ENCODE measurements around the gene EFNA2. TPM values are rescaled to one million over a fixed set of nuclear protein-coding genes. Genes with fewer than 3 reads are reported as not detected.
A peak's percentile ranks its signal among the peaks of the same experiment; 100 is the strongest.

Gene EFNA2
- total RNA-seq, 1 donor from 2014 or later = not detected

DNA sequence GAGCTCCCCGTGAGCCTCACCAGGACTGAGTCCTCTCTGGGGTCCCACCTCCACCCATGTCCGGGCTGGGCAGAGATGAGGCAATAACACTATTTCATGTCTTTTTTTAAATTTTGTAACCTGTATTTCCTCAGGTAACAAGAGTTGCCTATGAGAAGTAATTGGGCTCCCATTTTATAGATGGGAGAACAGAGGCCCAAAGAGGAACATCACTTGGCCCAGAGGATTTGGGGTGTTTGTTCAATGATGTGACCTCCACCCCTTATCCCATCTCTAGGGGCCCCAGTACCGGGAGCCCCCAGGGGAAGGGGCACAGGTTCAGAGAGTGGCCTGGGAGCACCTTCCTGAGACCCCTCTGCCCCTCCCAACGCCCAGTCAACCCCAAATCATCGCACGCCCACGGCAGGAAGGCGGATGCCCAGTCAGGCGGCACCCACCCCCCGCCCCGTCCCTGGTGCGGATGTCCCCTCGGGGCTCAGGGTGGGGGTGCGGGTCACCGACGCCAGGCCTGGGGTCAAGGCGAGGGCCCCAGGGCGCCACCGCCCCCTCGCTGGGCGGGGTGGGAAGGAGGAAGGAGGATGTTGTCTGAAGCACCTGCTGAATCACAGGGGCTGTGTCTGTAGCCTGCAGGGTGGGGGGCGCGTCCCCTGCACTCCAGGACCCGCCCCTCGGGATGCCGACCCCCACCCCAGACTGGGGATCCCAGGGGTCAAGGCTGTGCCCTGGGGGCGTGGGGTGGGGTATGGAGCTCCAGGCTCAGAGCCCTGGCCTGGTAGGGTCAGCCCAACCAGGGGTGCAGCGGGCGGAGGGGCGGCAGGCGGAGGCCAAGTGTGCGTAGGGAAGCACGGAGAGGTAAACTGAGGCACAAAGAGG, 25.6 kb upstream of the EFNA2 start:
- DNase-seq (ENCODE audit: low read depth in 2 of 2) = no peak

DNA sequence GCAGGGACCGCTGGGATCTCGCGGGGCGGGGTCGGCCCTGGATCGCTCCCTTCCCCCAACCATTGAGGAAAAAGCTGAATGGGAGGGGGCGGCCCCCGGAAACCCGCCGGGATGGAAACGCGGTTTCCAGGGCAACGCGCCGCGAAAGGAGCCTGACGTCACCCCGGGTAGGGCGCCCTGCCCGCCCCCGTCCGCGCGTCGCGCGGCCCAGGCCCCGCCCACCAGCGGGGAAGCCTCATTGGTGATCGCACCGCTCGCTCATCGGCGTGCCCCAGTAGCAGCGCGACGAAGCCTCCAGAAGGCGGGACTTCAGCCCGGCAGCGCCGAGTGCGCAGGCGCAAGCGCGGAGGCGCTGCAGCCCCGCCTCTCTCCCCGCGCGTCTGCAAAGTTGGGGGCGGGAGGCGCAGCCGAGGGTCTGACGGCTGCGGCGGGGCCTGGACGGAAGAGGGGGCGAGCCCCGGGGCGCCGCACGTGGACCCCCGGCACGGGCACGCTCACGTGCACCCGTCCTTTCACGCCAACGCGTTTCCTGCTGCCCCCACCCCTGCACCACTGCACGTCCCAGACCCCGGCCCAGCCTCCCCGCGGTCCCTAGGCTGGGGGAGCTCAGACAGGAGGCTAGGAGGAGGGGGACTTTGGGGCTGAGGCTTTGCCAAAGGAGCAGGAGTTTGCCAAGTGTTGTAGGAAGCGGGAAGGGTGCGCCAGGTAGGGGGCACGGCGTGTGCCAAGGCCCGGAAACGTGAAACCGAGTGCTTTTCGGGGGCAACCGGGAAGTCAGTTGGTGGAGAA, 24.7 kb upstream of the EFNA2 start:
- DNase-seq (ENCODE audit: low read depth in 2 of 2) = peak; percentile 98 to 99

DNA sequence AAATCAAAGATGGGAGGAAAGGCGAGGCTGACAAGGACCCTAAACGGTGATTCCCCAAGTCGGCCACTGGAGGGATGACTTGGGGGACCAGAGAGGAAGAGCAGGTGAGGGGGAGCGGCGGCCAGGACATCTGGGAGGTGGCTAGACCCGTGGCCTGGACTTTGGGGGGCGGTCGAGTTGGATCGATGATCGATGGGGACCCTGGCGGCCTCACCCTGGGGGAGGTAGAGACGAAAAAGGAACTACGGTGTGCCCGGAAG, 24.2 kb upstream of the EFNA2 start:
- no peak for DNase-seq (ENCODE audit: low read depth in 2 of 2)

DNA sequence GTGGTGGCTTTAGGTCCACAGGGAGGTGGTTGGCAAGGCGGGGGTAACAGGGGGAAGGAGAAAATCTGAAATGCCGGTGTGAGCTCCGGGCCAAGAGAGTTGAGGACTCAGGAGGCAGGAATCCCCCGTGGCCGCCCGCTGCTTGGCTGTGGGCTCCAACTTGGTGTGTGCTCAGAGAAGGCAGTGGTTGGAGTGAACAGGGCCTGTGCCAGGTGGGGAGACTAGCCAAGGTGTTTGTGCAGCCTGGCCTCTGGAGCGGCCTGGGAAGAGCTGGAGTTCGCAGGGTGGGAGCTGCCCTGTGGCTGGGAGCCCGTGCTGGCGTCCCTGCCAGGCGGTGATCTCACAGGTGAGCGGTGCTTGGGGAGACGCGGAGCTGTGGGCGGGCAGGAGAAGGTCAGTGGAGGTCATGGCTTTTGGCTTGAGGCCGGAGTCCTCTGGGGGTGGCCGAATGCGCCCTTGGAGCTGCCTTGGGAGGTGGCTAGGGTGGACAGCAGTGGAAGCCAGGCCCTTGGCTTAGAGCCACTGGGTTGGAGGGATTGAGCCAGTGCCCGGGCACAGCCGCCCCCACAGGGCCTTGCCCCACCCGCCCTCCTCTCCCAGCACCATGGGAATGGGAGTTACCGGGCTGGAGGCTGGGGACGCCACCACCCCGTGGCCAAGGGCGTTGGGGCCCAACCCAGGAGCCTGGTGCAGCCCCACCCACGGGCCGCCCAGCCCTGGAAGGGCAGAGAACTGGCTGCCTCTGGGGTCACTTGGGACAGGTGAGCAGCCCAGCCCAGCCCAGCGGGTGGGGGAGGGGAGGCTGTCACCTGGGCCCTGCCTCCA, 23.7 kb upstream of the EFNA2 start:
- DNase-seq (ENCODE audit: low read depth in 2 of 2) = peak in 1 of 2 donors; percentile 47

DNA sequence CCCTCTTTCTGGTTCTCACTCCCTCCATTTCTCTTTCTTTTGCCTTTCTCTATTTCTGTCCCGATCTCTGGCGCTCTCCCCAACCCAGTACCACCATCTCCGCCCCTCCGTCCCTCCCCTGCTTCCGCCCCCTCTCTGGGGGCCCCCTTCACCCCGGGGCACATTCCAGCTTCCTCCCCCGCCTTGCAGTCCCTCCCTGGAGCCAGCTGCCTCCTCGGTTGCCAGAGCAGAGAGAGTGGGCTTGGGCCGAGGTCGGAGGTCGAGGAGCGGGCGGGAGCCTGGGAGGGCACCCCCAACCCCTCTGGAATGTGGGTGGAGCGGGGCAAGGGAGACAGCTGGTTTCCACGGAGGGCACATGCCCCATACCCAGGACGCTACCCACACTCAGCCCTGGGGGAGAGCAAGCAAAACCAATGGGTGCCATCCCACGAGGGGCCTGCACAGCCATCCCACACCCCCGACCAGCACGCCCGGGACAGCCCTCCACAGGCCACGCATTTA, 23.0 kb upstream of the EFNA2 start:
- no peak for DNase-seq (ENCODE audit: low read depth in 2 of 2)

DNA sequence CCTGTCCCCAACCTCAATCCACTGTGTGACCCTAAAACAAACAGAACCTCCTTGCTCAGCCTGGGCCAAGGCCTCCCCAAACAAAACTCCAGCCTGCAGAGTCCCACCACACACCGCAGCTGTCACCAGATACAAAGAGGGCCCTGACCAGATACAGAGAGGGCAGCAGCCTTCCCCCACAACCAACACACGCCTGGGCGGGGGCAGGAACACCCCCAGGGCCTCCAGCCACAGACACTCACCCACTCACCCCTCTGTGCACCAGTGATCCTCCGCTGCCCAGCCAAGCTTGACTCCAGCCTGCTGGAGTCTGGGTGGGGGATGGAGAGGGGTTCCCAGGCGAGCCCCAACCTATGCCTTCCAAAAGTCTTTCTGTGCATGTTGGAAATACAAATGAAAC, 22.5 kb upstream of the EFNA2 start:
- DNase-seq (ENCODE audit: low read depth in 2 of 2) = no peak

DNA sequence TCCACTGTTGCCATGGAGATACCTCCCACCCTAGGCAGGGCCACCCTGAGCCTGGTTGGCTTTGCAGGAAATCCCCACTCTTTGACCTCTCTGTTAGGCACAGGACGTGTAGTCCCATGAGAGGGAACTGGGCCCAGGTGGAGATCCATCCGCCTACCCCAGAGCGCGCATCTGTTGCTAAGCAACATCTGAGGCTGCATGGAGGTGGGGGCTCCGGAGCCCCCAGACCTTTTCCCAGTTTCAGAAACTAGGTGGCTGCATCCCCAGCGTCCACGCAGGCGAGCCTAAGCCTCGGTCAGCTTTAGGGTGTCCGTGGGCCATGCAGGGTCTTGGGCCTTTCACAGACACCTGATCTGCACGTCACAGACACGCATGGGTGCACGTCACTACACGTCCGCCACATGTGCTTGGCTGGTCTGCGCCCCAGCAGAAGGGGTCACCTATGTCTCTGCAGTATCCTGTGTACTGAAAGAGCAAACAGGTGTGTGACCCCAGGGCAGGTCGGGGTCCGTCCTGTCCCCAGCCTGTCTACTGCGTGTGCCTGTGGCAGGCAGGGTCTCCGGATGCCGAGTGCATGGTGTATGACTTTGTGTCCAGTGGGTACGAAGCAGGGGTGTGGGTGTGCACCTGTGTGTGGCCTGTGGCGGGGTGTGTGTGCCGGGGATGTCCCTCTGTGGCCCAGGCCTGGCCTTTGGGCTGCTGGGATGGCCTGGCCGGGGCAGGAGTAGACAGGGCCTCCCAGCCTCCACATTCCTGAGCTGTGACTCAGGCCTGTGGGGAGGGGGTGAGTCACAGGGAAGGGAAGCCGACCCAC, 20.7 kb upstream of the EFNA2 start:
- peak; percentile 60 to 85 for DNase-seq (ENCODE audit: low read depth in 2 of 2)

DNA sequence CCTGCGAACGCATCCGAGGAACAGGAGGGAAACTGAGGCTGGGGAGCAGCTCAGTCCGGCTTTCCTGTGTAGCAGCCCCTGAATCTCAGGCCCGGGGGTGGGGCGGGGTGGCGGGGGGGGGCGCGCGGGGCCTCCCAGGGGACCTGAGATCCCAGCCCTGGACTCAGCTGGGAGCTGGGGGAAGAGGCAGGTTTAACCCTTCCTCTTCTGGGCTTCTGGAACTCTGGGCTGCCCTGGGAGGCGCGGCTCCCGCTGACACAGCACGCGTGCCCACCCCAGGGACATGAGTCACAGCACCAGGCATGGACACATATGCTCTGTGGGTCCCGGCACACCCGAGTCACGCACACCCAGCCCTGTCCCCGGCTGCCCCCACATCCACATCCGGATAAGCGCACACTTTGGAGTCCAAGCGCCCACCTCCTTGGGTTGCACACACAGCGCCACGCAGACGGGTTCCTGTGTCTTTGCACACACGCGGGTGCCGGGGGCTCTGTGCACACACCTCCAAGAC, 20.0 kb upstream of the EFNA2 start:
- peak; percentile 55 to 61 for DNase-seq (ENCODE audit: low read depth in 2 of 2)

DNA sequence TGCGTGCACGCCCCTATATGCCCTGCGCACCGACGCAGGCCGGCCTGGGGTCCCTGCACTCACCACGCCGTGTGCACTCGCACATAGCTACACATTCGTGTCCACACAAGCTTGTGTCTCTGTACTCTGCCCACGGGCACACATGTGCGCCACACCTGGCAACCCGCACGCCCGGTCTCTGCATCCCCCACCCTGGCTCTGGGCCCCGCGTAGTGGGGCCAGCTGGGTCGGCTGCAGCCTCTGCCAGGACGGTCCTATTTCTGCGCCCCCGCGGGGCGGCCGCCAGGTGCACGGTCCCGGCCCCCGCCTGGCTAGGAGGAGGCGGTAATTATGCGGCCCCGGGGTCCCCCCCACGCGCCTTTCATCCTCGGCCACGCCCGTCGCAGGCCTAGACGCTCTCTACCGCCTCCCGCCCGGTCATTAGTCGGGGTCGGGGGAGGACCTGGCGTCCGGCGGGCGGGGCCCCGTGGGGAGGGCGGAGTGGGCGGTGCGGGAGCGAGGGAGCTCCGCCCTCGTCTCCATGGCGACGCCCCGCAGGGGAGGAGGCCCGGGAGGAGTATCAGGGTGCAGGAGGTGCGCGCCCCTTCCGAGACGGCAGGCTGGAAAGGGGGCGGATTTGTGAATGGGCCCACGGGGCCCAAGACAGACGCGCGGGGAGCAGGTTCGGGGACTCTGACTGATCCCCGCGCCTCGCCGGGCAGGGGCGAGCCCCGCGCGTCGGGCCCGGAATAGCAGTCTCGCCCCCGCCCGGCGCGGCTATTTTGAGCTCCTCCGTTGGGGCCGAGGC, 19.4 kb upstream of the EFNA2 start:
- peak; percentile 79 to 83 for DNase-seq (ENCODE audit: low read depth in 2 of 2)

DNA sequence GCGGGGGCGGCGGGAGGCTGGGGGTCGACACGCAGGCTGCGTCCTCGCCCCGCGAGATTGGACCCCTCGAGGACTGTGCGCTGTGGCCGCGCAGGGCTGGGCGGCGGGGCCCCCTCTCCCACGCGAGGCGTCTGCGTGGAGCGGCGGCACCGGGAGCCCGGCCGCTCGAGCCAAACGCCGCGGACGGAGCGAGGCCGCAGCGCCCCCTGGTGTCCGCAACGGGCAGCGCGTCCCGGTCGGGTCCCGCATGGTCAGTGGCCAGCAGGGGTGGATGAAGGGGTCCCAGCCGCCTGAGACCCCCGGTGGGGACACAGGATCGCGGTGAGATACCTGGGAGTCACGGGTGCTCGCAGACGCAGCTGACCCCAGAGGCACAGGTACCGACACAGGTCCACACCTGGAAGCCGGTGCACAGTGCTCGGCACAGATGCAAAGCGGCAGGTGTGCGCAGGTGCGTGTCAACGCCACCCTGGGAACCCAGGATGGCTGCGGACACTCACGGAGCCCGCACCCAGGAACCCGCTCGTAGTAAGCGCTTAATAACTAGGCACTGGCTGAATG, 18.7 kb upstream of the EFNA2 start:
- DNase-seq (ENCODE audit: low read depth in 2 of 2) = peak; percentile 62 to 72

DNA sequence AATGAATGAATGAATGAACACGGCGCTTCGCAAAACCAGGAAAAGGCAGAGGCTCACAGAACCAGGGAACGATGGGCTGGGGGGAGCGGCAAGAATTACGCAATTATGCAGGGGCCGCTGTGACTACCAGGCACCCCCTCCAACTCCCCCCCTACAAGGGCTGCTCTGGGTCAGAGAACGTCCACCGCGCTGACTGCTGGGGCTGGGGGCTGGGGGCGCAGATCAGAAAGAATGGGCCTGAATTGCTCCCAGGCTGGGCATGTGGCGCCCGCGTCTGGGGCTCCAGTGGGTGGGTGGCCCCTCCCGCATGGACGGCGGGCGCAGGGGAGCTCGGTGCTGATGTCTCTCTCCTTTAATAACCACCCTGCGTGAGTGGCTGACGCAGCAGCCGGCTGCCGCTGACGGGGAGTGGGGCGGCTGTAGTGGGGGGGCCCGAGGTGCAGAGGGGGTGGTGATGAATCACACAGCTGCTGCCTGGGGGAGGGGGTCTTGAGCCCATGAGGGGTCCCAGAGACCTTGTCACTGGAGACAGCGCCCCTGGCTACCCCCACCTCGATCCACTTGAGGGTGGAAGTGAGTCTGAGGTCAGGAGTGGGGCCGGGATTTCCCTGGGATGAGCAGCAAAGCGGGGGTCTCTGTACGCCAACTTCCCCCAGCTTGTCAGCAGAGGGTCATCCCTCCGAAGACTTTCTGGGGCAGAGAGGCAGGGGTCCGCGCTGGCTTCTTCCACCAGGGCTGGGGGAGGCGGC, 18.0 kb upstream of the EFNA2 start:
- DNase-seq (ENCODE audit: low read depth in 2 of 2) = no peak

DNA sequence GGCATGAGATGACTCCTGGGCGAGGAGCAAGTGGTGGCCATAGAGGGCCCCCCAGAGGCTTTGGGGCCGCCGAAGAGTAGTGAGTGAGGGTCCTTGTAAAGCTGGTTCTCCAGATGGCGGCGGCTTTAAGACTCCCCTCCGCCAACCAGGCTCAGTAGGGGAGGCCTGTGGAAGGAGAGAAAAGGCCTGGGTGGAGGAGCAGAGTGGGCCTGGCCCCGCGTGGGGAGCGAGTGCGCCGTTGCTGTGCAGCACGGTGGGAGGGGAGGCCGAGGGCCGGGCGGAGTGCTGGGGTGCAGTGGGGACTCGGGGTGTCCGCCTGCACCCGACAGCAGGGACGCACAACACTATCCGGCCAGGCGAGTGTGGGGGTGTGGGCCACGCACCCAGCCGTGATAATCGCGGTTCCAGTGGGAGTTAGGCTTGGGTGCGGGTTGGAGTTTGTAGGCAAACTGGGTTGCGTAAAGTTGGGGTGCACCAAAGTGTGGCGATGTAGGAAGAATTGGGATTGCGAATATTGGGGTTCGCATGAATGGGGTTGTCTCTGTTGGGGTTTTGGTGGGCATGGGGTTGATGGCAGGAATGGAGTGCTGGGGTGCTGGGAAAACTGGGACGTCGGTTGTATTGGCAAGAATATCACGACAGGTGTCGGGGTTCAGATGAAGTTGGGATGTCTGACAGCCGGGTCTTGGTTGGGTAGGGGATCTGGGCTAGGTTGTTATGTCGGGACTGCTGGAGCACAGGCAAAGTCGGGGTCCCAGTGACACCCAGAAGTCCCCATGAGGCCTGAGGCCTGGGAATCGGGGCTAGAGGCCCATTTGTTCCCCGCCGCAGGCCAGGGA, 17.2 kb upstream of the EFNA2 start:
- no peak for DNase-seq (ENCODE audit: low read depth in 2 of 2)

DNA sequence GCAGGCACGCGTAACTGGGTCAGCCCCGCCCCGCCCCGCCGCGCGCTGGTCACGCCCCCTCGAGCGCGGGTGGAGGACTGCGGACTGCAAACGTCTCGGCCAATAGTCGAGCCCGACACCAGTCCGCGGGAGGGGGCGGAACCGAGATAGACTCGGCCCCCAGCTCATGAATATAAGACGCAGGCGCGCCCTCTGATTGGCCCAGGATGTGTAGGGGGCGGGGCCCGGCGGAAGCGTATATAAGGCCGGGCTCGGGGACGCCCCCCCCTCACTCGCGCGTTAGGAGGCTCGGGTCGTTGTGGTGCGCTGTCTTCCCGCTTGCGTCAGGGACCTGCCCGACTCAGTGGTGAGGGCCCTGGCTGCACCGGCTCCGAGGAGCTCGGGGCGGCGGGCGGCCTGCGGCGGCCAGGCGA, 16.6 kb upstream of the EFNA2 start, which contains the start of gene CIRBP:
CIRBP (plus strand) TSS at position 268 of the 413 bp plus-strand sequence. CDS start 1,602 bp downstream, outside the sequence.
- peak; percentile 99 to 100 for DNase-seq (ENCODE audit: low read depth in 2 of 2)

DNA sequence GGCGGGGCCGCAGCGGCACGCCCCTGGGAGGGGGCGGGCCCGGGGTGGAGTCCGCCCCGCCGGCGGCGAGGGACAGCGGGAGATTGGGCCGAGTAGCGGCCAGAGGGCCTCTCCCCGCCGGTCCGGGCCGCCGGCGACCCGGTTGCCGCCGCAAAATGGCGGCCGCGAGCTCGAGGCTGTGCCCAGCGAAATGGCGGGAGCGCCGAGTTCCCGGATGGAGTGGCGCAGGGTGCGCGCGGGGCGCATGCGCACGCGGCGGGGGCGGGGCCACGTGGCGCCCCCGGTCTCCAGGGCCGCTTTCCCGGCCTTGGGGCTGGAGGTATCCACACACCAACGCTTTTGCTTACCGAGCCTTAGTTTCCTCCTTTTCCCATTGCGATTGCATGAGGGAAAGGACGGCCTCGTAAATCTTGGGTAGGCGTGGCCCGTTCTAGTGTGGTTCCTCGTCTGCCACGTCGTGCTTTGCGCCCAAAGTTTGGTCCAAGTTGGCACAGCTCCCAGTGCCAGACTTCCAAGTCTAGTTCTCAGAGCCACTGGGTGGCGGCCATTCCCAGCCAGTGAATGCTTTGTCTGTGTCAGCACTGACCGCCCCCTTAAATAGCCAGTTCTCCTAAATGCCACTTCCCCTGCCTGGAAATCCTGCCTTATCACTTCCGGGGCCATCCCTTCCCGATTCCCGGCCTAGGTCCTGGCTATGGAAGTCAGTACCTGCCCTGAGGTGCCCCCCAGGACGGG, 16.0 kb upstream of the EFNA2 start:
- DNase-seq (ENCODE audit: low read depth in 2 of 2) = peak; percentile 87 to 92

DNA sequence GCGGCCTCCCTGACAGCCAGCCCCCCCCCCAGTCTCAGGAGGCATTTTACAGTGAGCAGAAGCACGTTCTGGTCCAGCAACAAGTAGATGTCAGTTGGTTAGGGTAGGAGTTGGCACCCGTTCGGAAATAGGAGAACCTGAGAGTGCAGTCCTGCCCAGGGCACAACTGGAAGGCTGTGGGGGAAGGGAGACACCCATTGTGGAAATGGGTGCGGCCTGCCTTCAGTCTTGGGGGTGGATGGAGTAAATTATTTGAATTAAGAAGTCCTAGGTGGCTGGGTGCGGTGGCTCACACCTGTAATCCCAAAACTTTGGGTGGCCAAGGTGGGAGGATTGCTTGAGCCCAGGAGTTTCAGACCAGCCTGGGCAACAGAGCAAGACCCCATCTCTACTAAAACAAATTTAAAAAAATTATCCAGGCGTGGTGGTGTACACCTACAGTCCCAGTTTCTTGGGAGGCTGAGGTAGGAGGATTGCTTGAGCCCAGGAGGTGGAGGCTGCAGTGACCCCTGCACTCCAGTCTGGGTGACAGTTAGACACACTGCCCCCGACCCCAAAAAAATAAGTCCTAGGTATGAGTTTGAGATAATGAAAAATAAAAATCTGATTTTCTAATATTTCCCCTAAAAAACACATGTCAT, 15.3 kb upstream of the EFNA2 start:
- no peak for DNase-seq (ENCODE audit: low read depth in 2 of 2)

DNA sequence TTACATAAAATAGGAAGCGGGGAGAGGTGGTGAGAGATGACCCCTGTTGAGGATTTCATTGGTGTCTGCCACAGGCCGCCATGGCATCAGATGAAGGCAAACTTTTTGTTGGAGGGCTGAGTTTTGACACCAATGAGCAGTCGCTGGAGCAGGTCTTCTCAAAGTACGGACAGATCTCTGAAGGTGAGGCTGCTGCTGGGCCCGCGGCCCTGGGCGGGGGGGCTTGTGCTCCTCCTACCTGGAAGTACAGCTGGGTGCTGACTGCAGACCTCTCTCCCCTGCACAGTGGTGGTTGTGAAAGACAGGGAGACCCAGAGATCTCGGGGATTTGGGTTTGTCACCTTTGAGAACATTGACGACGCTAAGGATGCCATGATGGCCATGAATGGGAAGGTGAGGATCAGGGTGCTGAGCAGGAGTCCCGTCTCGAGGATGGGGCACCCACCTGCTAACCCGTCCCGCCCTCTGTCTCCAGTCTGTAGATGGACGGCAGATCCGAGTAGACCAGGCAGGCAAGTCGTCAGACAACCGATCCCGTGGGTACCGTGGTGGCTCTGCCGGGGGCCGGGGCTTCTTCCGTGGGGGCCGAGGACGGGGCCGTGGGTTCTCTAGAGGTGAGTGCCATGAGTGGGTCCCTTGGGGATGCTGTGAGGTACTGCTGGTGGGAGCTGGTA, 14.7 kb upstream of the EFNA2 start:
- DNase-seq (ENCODE audit: low read depth in 2 of 2) = no peak
